ENCODE results near the gene TNRC6C.
A peak's percentile ranks its signal among the peaks of the same experiment; 100 is the strongest.

The TNRC6C gene

DNA sequence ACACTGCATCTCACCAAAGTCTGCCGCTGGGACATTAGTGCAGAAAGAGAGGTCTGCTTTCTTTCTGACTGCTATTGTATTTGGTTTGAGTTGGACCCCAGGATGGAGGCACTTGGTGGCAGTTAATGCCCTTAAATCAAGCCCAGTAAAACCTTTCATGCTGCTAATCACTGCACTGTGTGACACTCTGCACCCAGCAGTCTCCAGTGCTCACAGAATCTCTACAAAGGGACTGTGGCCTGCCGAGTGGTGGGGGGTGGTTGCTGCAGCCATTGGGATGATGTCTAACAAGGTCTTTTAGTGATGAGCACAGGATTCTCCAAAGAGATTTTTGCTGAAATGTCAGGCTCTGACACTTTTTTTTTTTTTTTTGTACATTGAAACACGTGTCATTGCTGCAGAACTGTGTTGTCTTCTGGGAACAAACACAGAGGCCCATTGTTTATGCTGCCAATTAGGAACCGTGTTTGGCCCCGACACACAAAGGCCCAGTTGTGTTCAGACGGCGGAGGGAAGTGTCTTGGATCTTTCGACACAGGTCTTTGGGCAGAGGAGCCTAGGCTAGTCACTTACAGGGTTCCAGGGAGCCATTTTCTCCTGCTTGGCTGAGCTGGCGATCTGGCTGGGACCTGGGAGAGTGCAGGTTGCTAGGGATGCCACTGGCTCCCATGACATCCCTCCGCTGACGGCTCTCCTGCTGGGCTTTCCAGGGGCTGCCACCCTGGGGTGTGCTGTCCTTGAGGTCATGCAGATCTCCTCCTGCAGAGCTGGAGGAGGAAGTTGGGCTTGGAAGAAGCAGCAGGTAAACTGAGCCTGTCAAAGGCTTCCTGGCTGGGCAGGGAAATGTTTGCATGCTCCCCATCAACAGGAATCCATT, 16.2 kb upstream of the TNRC6C start:
- Mint-ChIP-seq H3K9me3 (no peaks in the 10 kb centered on the region), H3K27me3 (peaks cover 76% of the 10 kb centered on the region), H3K4me1 (ENCODE audit: low read depth) (peaks cover 17% of the 10 kb centered on the region), H3K27ac (no peak overlapping the region), H3K4me3 (no peak overlapping the region), H3K36me3 (ENCODE audit: low read depth) (no peaks in the 10 kb centered on the region)
- intact Hi-C loops (cut with micrococcal nuclease): no loop called here

- H3K4me1 Mint-ChIP-seq (ENCODE audit: low read depth): peaks cover 26% of the 10 kb centered on the region
- H3K27me3 Mint-ChIP-seq: peaks cover 71% of the 10 kb centered on the region
- H3K9me3 Mint-ChIP-seq: peaks cover 7% of the 10 kb centered on the region
- H3K36me3 Mint-ChIP-seq (ENCODE audit: low read depth): no peaks in the 10 kb centered on the region
- H3K27ac Mint-ChIP-seq: no peak overlapping the region
- H3K4me3 Mint-ChIP-seq: no peak overlapping the region
- intact Hi-C loops (cut with micrococcal nuclease): no loop called here
These were observed 14.5 kb upstream of the TNRC6C start for GRCh38 chr17:77943971-77944370.

DNA sequence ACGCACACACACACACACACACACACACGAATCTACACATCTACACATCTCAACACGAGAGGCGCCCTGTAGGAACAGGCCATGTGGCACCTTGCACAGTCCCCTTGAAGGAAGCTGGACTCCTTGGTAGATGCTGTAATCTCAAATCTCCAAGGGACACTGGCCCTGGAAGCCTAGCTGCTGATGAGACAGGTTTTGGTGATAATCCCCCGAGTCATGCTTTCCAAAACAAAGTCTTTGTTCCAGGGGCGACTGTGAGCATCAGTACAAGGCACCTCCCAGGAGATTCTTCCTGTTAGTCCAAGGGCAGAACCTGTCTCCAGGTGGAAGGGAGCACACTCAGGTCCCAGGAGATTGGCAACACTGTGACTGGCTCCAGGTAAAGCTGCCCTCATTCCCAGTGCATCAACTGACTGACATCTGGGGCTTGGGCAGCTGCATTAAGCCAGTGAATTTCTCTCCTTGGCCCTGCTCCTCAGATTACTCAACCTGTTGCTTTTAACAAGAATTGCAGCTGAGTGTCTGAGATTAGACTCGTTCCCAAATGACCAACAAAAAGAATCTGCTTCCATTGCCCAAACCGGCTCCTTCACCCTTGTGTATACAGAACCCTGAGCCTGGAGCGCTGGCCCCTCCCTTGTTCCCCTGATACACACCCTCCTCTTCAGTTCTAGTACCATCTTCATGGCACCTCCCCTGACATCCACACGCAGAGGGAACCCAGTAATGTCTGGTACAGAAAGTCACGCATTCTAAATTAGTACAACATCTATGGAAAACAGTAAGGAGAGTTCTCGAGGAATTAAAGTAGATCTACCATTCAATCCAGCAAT, 13.9 kb upstream of the TNRC6C start:
- no peak overlapping the region for H3K4me3 Mint-ChIP-seq
- H3K27ac Mint-ChIP-seq: no peak overlapping the region
- H3K36me3 Mint-ChIP-seq (ENCODE audit: low read depth): no peaks in the 10 kb centered on the region
- intact Hi-C loops (cut with micrococcal nuclease): no loop called here
- H3K9me3 Mint-ChIP-seq: peaks cover 9% of the 10 kb centered on the region
- H3K27me3 Mint-ChIP-seq: peaks cover 73% of the 10 kb centered on the region
- H3K4me1 Mint-ChIP-seq (ENCODE audit: low read depth): peaks cover 26% of the 10 kb centered on the region

DNA sequence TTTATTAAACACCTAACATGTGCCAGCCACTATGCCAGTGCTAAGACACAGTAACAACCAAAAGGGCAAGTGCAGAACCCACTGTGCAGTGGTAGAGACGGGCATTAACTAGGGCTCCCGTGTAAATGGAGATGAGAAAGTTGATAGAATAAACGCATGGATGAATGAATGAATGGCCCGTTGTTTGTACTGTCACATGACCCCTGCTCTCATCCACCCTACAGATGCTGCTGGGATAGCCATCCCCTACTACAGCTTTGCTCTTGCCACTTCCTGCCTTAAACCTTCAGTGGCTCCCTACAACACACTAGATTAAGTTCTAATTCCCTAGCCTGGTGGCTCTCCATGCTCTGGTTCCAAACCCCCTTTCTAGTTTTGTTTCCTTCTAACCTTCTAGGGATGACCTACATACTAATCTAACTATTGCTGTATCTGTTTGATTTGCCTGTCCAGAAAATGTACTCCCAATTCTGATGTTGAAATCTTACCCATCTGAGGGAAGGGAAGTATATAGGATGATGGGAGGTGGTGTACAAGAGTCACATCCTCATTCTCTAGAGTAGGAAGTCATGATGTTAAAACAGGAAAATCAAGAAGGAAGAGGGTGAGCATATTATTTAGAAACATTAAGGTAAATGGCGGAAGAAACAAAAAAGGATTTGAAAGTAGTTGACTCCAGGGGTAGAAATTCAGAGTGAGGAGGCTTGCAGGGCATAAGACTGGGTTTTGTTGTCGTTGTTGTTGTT, 11.4 kb upstream of the TNRC6C start:
- intact Hi-C loops (cut with micrococcal nuclease): no loop called here
- Mint-ChIP-seq H3K27ac (no peak overlapping the region), H3K4me3 (no peak overlapping the region), H3K9me3 (peaks cover 9% of the 10 kb centered on the region), H3K36me3 (ENCODE audit: low read depth) (no peaks in the 10 kb centered on the region), H3K27me3 (peaks cover 71% of the 10 kb centered on the region), H3K4me1 (ENCODE audit: low read depth) (peaks cover 26% of the 10 kb centered on the region)

DNA sequence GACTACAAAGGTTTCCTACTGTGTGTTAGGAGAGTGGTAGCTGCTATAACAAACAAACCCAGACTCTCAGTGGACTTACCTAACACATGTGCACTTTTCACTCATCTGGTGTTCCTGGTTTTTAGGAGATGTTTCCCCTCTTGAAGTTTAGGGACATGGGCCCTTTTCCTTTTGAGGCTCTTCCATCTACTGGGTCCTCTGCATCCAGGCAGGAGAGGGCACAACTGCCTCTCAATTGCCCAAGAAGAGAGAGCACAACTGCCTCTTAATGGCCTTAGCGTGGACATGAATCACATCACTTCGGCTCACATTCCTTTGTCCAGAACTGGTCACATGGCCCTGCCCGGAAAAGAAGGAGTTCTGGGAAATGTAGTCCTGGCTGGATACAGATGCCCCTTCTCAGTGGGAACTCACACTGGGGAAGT, 9.8 kb upstream of the TNRC6C start:
- Mint-ChIP-seq H3K4me1 (ENCODE audit: low read depth) (peaks cover 26% of the 10 kb centered on the region), H3K27me3 (peaks cover 71% of the 10 kb centered on the region), H3K36me3 (ENCODE audit: low read depth) (no peaks in the 10 kb centered on the region), H3K27ac (no peak overlapping the region), H3K4me3 (no peak overlapping the region), H3K9me3 (peaks cover 9% of the 10 kb centered on the region)
- intact Hi-C loops (cut with micrococcal nuclease): no loop called here

GRCh38 chr17:77951123-77951522, 7.4 kb upstream of the TNRC6C start:
- Mint-ChIP-seq H3K9me3 (peaks cover 9% of the 10 kb centered on the region), H3K4me3 (no peak overlapping the region), H3K27ac (no peak overlapping the region), H3K27me3 (peaks cover 73% of the 10 kb centered on the region), H3K36me3 (ENCODE audit: low read depth) (no peaks in the 10 kb centered on the region), H3K4me1 (ENCODE audit: low read depth) (peaks cover 22% of the 10 kb centered on the region)
- intact Hi-C loops (cut with micrococcal nuclease): no loop called here

DNA sequence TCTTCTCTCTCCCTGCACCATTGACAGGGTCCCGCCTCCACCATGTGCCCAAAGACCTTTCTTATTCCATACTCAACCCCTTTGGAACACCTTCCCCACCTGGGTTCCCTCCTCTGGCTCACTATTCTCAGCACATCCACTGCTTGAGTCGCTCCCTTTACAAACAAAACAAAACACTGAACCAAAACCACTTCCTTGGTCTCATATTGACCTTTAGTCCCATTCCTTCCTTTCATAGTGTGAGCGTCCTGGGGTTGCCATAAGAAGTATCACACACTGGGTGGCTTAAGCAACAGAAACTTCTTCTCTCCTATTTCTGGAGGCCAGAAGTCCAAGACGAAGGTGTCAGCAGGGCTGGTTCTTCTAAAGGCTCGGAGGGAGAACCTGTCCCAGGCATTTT, 6.1 kb upstream of the TNRC6C start:
- intact Hi-C loops (cut with micrococcal nuclease): no loop called here
- H3K4me3 Mint-ChIP-seq: no peak overlapping the region
- peaks cover under 1% of the 10 kb centered on the region for H3K36me3 Mint-ChIP-seq (ENCODE audit: low read depth)
- H3K9me3 Mint-ChIP-seq: peaks cover 9% of the 10 kb centered on the region
- no peak overlapping the region for H3K27ac Mint-ChIP-seq
- peaks cover 14% of the 10 kb centered on the region for H3K4me1 Mint-ChIP-seq (ENCODE audit: low read depth)
- H3K27me3 Mint-ChIP-seq: peaks cover 84% of the 10 kb centered on the region

DNA sequence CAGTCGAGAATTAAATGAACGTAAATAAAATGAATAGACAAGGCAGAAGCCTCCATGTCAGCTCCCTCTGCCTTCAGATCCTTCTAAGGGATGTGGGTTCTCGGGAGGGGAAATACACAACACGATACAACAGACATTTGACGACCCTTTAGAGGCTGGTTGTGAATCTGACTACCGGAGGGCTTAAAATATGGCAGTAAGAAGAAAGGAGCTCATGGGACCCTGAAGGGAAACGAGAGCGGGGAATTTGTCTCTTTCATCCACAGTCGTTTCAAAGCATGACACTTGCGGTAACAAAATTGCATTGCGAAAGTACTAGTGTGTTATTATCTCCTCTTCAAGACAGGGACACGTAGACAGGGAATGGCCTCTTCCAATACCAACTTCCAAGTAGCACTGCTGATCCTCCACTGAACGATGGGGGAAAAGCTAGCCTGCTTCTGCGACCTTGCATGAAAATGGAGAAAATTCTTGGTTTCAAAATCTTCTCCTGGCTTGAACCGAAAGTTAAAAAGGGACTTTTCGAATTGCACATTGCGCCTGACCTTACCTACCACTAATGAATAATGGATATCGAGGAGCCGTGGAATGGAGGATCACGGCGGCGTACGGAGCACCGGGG, 1.2 kb upstream of the TNRC6C start:
- H3K9me3 Mint-ChIP-seq: no peaks in the 10 kb centered on the region
- H3K27ac Mint-ChIP-seq: peak overlapping the region; percentile 61
- H3K36me3 Mint-ChIP-seq (ENCODE audit: low read depth): peaks cover 7% of the 10 kb centered on the region
- H3K4me3 Mint-ChIP-seq: peak overlapping the region; percentile 92
- peaks cover 22% of the 10 kb centered on the region for H3K4me1 Mint-ChIP-seq (ENCODE audit: low read depth)
- intact Hi-C loops (cut with micrococcal nuclease): loop anchor here (5.0 kb wide), 2 partner anchors 40 to 90 kb away; no protein-coding TSS in a partner anchor
- peaks cover 80% of the 10 kb centered on the region for H3K27me3 Mint-ChIP-seq

- Mint-ChIP-seq H3K27ac (peak overlapping the region; percentile 25), H3K27me3 (peaks cover 71% of the 10 kb centered on the region), H3K4me3 (peak overlapping the region; percentile 92), H3K9me3 (no peaks in the 10 kb centered on the region), H3K4me1 (ENCODE audit: low read depth) (peaks cover 25% of the 10 kb centered on the region), H3K36me3 (ENCODE audit: low read depth) (peaks cover 7% of the 10 kb centered on the region)
- intact Hi-C loops (cut with micrococcal nuclease): loop anchor here (5.0 kb wide), 2 partner anchors 41 to 91 kb away; no protein-coding TSS in a partner anchor
These were observed 218 bp downstream of the TNRC6C start for GRCh38 chr17:77958716-77959125.

DNA sequence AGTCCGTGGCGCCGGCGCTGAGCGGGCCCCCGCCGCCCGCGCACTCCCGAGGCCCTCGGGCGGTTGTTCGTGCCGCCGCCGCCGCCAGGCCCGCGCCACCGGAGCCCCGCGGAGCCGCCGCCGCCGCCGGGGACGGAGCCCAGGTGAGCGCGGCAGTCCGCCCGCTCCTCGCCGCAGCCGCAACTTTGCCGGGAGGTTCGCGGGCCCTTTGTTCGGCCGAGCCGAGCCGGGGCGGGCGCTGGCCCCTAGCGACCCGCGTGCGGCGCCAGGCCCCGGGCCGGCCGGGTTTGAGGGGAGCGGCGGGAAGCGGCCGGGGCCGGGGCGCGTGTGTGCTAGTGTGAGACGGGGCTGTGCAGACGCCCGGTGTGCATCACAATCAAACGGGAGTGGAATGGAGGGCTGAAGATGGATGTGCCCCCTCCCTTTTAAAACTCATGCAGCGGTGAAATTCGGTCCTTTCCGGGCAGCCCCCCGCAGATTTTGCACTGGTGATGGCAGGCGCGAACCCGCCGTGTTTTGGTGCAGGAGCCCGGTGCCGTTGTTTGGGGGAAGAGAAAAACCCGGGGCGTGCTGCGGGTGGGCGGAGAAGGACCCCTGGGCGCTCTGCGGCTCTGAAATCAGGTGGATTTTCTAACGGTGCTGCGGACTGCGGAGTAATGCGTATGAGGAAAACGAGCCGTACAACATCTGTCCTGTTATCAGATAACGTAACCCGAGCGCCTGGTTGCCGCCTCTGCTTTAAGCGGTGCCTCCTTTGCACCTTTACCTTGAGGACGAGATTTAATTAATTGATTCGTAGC, 823 bp downstream of the TNRC6C start:
- no peaks in the 10 kb centered on the region for H3K9me3 Mint-ChIP-seq
- peak overlapping the region; percentile 78 for H3K4me3 Mint-ChIP-seq
- H3K27me3 Mint-ChIP-seq: peaks cover 69% of the 10 kb centered on the region
- intact Hi-C loops (cut with micrococcal nuclease): loop anchor here (5.0 kb wide), 2 partner anchors 42 to 92 kb away; no protein-coding TSS in a partner anchor
- H3K36me3 Mint-ChIP-seq (ENCODE audit: low read depth): peaks cover 7% of the 10 kb centered on the region
- no peak overlapping the region for H3K27ac Mint-ChIP-seq
- peaks cover 28% of the 10 kb centered on the region for H3K4me1 Mint-ChIP-seq (ENCODE audit: low read depth)

DNA sequence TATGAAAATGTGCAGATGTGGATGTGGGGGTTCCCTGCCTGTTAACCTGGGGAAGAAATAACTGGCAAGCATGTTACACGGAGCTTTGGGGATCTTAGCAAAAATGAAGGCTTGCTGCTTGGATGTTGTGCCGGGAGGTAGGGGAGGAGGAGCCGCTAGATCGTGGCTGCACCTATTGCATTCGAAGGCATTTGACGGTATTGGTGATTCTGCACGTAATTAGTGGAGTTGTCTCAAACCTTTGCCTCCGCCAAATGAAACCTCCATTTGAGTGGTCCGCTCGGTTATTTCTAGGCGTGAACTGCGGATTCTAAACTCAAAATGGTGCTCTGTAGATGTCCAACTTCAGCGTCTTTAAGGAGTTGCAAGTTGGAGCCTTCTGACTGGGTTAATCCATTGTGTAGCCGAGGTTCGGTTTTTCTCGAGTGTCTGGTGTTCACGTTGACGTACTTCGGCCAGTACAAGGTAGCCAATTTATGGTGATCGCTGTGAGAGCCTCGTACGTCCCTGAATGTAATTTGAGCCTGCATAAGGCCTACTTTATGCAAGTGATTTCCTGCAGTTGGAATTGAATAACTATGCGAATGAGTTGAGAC, 1.5 kb downstream of the TNRC6C start:
- H3K36me3 Mint-ChIP-seq (ENCODE audit: low read depth): peaks cover 7% of the 10 kb centered on the region
- peaks cover 28% of the 10 kb centered on the region for H3K4me1 Mint-ChIP-seq (ENCODE audit: low read depth)
- intact Hi-C loops (cut with micrococcal nuclease): loop anchor here (5.0 kb wide), 2 partner anchors 43 to 93 kb away; no protein-coding TSS in a partner anchor
- H3K27ac Mint-ChIP-seq: no peak overlapping the region
- H3K9me3 Mint-ChIP-seq: no peaks in the 10 kb centered on the region
- peaks cover 66% of the 10 kb centered on the region for H3K27me3 Mint-ChIP-seq
- peak overlapping the region; percentile 78 for H3K4me3 Mint-ChIP-seq

GRCh38 chr17:77961741-77962140, 3.2 kb downstream of the TNRC6C start:
- intact Hi-C loops (cut with micrococcal nuclease): no loop called here
- Mint-ChIP-seq H3K4me3 (no peak overlapping the region), H3K36me3 (ENCODE audit: low read depth) (peaks cover 7% of the 10 kb centered on the region), H3K4me1 (ENCODE audit: low read depth) (peaks cover 28% of the 10 kb centered on the region), H3K27ac (no peak overlapping the region), H3K27me3 (peaks cover 50% of the 10 kb centered on the region), H3K9me3 (no peaks in the 10 kb centered on the region)
